Measurements from ENCODE around the gene OPRM1. TPM values are rescaled to one million over a fixed set of nuclear protein-coding genes. Genes with fewer than 3 reads are reported as not detected.
A peak's percentile ranks its signal among the peaks of the same experiment; 100 is the strongest.

OPRM1 gene
- total and polyA plus RNA-seq, 9 donors, result 0.11 to 0.22 TPM; not detected in 7

DNA sequence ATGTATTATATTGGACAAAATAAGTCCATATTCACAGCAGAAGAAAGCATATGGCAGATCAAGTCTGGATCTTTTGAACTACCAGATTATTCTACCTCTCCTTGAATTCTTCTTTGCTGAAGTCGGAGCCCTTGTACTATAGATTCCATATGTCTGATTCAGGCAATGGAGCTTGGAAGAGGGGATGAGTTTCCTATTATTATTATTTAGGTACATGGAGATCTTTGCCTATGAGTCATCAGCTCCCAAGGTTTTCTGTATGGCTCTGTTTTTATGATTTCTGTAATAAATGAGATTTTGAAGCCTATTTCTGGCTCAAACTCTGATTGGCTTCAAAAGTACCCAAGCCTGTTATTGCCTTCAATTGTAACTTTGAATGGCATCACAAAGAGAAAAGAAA is 72.0 kb downstream of the OPRM1 start:
- no peak for DNase-seq
- Histone ChIP-seq H3K36me3 (ENCODE audit: control insufficient read depth, insufficient read depth, low read length) (no peaks in the 10 kb centered on the region), H3K27me3 (ENCODE audit: control insufficient read depth, insufficient read depth, low read length) (no peaks in the 10 kb centered on the region), H3K4me3 (ENCODE audit: low read length) (no peak overlapping the region), H3K9me3 (replicated peaks; ENCODE audit: control insufficient read depth, low read depth, low read length) (no peaks in the 10 kb centered on the region), H3K27ac (ENCODE audit: low read length) (no peak overlapping the region), H3K4me1 (ENCODE audit: control insufficient read depth, insufficient read depth, low read length) (no peaks in the 10 kb centered on the region)
- WGBS (ENCODE audit: insufficient coverage), result no CpG with 5 or more reads among the region's 1 CpG

DNA sequence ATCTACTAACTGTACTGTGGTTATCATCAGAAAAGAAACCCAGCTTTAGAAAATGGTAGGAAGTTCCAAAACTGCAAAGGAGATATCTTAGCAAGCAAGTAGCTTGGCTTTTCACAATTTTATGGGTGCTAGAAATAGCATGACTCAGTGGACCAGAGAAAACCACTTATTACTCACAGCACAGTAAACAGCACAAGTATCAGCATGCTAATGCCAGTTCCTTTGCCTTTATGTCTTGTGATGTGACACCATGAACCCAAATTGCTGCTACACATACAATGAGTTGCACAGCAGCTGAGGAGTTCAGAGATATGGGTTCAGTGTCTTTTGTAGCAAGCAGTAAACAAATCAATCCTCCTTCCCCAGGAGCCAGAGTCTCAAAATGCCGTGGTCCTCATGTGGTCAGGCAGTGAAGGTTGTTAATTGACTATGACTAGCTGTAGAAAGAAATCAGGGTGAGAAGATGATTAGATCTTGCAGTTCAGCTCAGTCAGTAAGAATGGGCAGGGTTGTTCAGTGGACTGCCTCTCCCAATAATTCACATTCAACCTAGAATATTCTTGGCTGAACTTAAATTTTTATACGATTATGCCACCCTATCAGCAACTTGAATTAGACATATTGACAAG is 73.3 kb downstream of the OPRM1 start:
- Histone ChIP-seq H3K36me3 (ENCODE audit: control insufficient read depth, insufficient read depth, low read length) (no peaks in the 10 kb centered on the region), H3K4me3 (ENCODE audit: low read length) (no peak overlapping the region), H3K27me3 (ENCODE audit: control insufficient read depth, insufficient read depth, low read length) (no peaks in the 10 kb centered on the region), H3K27ac (ENCODE audit: low read length) (no peak overlapping the region), H3K4me1 (ENCODE audit: control insufficient read depth, insufficient read depth, low read length) (no peaks in the 10 kb centered on the region), H3K9me3 (replicated peaks; ENCODE audit: control insufficient read depth, low read depth, low read length) (no peaks in the 10 kb centered on the region)
- no CpG with 5 or more reads among the region's 2 CpGs for WGBS (ENCODE audit: insufficient coverage)
- DNase-seq, result no peak

GRCh38 chr6:154113392-154113791 is 74.4 kb downstream of the OPRM1 start:
- no peak for DNase-seq
- H3K36me3 ChIP-seq (ENCODE audit: control insufficient read depth, insufficient read depth, low read length), result no peaks in the 10 kb centered on the region
- WGBS (ENCODE audit: insufficient coverage), result 88% methylated on average over 2 of the region's 3 CpGs
- no peaks in the 10 kb centered on the region for H3K27me3 ChIP-seq (ENCODE audit: control insufficient read depth, insufficient read depth, low read length)
- H3K4me1 ChIP-seq (ENCODE audit: control insufficient read depth, insufficient read depth, low read length), result no peaks in the 10 kb centered on the region
- no peaks in the 10 kb centered on the region for H3K9me3 ChIP-seq (replicated peaks; ENCODE audit: control insufficient read depth, low read depth, low read length)
- no peak overlapping the region for H3K27ac ChIP-seq (ENCODE audit: low read length)
- H3K4me3 ChIP-seq (ENCODE audit: low read length), result no peak overlapping the region

DNA sequence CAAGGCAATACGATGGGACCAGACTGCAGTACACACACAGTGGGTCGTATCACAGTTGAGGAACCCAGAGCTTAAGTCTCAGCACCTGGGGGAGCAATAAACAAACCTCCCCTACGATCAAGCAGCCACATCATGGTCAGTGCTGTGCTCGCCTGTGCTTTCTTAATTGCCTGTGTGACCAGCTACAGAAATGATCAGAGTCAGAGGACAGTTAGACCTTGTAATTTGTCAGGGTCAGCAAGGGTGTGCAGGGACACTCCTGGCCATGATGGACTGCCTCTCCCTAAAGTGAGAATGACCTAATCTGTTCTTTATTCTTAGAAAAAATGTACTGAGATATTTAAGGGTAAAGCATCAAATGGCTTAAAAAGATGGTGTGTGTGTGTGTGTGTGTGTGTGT is 78.4 kb downstream of the OPRM1 start:
- H3K27me3 ChIP-seq (ENCODE audit: control insufficient read depth, insufficient read depth, low read length), result no peaks in the 10 kb centered on the region
- no peak overlapping the region for H3K4me3 ChIP-seq (ENCODE audit: low read length)
- no peaks in the 10 kb centered on the region for H3K4me1 ChIP-seq (ENCODE audit: control insufficient read depth, insufficient read depth, low read length)
- 61% methylated on average over 2 of the region's 4 CpGs for WGBS (ENCODE audit: insufficient coverage)
- no peaks in the 10 kb centered on the region for H3K36me3 ChIP-seq (ENCODE audit: control insufficient read depth, insufficient read depth, low read length)
- no peaks in the 10 kb centered on the region for H3K9me3 ChIP-seq (replicated peaks; ENCODE audit: control insufficient read depth, low read depth, low read length)
- H3K27ac ChIP-seq (ENCODE audit: low read length), result no peak overlapping the region
- DNase-seq, result no peak

GRCh38 chr6:154122195-154122925 is 83.3 kb downstream of the OPRM1 start:
- Histone ChIP-seq H3K4me3 (ENCODE audit: low read length) (no peak overlapping the region), H3K9me3 (replicated peaks; ENCODE audit: control insufficient read depth, low read depth, low read length) (no peaks in the 10 kb centered on the region), H3K27ac (ENCODE audit: low read length) (no peak overlapping the region), H3K27me3 (ENCODE audit: control insufficient read depth, insufficient read depth, low read length) (no peaks in the 10 kb centered on the region), H3K4me1 (ENCODE audit: control insufficient read depth, insufficient read depth, low read length) (no peaks in the 10 kb centered on the region), H3K36me3 (ENCODE audit: control insufficient read depth, insufficient read depth, low read length) (no peaks in the 10 kb centered on the region)
- no peak for DNase-seq
- 92% methylated on average over 2 of the region's 2 CpGs for WGBS (ENCODE audit: insufficient coverage)

GRCh38 chr6:154123155-154123956 is 84.3 kb downstream of the OPRM1 start:
- peak; percentile 5 for DNase-seq
- no peaks in the 10 kb centered on the region for H3K9me3 ChIP-seq (replicated peaks; ENCODE audit: control insufficient read depth, low read depth, low read length)
- H3K4me1 ChIP-seq (ENCODE audit: control insufficient read depth, insufficient read depth, low read length), result no peaks in the 10 kb centered on the region
- H3K27ac ChIP-seq (ENCODE audit: low read length), result no peak overlapping the region
- no peaks in the 10 kb centered on the region for H3K27me3 ChIP-seq (ENCODE audit: control insufficient read depth, insufficient read depth, low read length)
- WGBS (ENCODE audit: insufficient coverage), result 74% methylated on average over 3 of the region's 8 CpGs
- no peak overlapping the region for H3K4me3 ChIP-seq (ENCODE audit: low read length)
- H3K36me3 ChIP-seq (ENCODE audit: control insufficient read depth, insufficient read depth, low read length), result no peaks in the 10 kb centered on the region

GRCh38 chr6:154125421-154125820 is 86.4 kb downstream of the OPRM1 start:
- no peaks in the 10 kb centered on the region for H3K27me3 ChIP-seq (ENCODE audit: control insufficient read depth, insufficient read depth, low read length)
- no peak overlapping the region for H3K27ac ChIP-seq (ENCODE audit: low read length)
- no peak for DNase-seq
- no CpG with 5 or more reads among the region's 2 CpGs for WGBS (ENCODE audit: insufficient coverage)
- H3K36me3 ChIP-seq (ENCODE audit: control insufficient read depth, insufficient read depth, low read length), result no peaks in the 10 kb centered on the region
- no peaks in the 10 kb centered on the region for H3K9me3 ChIP-seq (replicated peaks; ENCODE audit: control insufficient read depth, low read depth, low read length)
- H3K4me1 ChIP-seq (ENCODE audit: control insufficient read depth, insufficient read depth, low read length), result no peaks in the 10 kb centered on the region
- H3K4me3 ChIP-seq (ENCODE audit: low read length), result no peak overlapping the region

- no peak for DNase-seq
- Histone ChIP-seq H3K27ac (ENCODE audit: low read length) (no peak overlapping the region), H3K36me3 (ENCODE audit: control insufficient read depth, insufficient read depth, low read length) (no peaks in the 10 kb centered on the region), H3K4me1 (ENCODE audit: control insufficient read depth, insufficient read depth, low read length) (no peaks in the 10 kb centered on the region), H3K4me3 (ENCODE audit: low read length) (no peak overlapping the region), H3K27me3 (ENCODE audit: control insufficient read depth, insufficient read depth, low read length) (no peaks in the 10 kb centered on the region), H3K9me3 (replicated peaks; ENCODE audit: control insufficient read depth, low read depth, low read length) (no peaks in the 10 kb centered on the region)
- WGBS (ENCODE audit: insufficient coverage), result no CpG with 5 or more reads among the region's 2 CpGs
These were observed 88.6 kb downstream of the OPRM1 start for GRCh38 chr6:154127657-154128056.

GRCh38 chr6:154134471-154135147 is 95.6 kb downstream of the OPRM1 start:
- WGBS (ENCODE audit: insufficient coverage), result no CpG with 5 or more reads among the region's 8 CpGs
- Histone ChIP-seq H3K27ac (ENCODE audit: low read length) (no peak overlapping the region), H3K4me3 (ENCODE audit: low read length) (no peak overlapping the region), H3K36me3 (ENCODE audit: control insufficient read depth, insufficient read depth, low read length) (no peaks in the 10 kb centered on the region), H3K9me3 (replicated peaks; ENCODE audit: control insufficient read depth, low read depth, low read length) (no peaks in the 10 kb centered on the region), H3K4me1 (ENCODE audit: control insufficient read depth, insufficient read depth, low read length) (no peaks in the 10 kb centered on the region), H3K27me3 (ENCODE audit: control insufficient read depth, insufficient read depth, low read length) (no peaks in the 10 kb centered on the region)
- DNase-seq, result no peak

GRCh38 chr6:154138793-154139192 is 99.8 kb downstream of the OPRM1 start:
- Histone ChIP-seq H3K36me3 (ENCODE audit: control insufficient read depth, insufficient read depth, low read length) (no peaks in the 10 kb centered on the region), H3K27me3 (ENCODE audit: control insufficient read depth, insufficient read depth, low read length) (no peaks in the 10 kb centered on the region), H3K4me1 (ENCODE audit: control insufficient read depth, insufficient read depth, low read length) (no peaks in the 10 kb centered on the region), H3K27ac (ENCODE audit: low read length) (no peak overlapping the region), H3K9me3 (replicated peaks; ENCODE audit: control insufficient read depth, low read depth, low read length) (no peaks in the 10 kb centered on the region), H3K4me3 (ENCODE audit: low read length) (no peak overlapping the region)
- no peak for DNase-seq
- 83% methylated on average over 5 of the region's 6 CpGs for WGBS (ENCODE audit: insufficient coverage)
